ENCODE measurements around the gene PTGER2. TPM values are rescaled to one million over a fixed set of nuclear protein-coding genes. Genes with fewer than 3 reads are reported as not detected.

Gene PTGER2
- total and polyA plus RNA-seq, 2 of the 13 experiments (the other 11 are each of a cell fraction or from before 2014, with no cell fraction given): not detected

GRCh38 chr14:52363961-52364360, 49.8 kb downstream of the PTGER2 start:
- no peak for FAIRE-seq

More at GRCh38 chr14:52363961-52364360, 49.8 kb downstream of the PTGER2 start:
- DNase-seq (ENCODE audit: low spot score) (no peak), ATAC-seq (no peak)
- POLR2A ChIA-PET: no interaction called here
- no peak overlapping the region for H3K27ac ChIP-seq (ENCODE audit: extremely low read length, insufficient read depth, low read length)
- BruUV-seq (replicated peaks): no TSS peak
- intact Hi-C loops (cut with micrococcal nuclease; ENCODE audit: unreplicated experiment) (no loop called here), in situ Hi-C loops (cut with HindIII; ENCODE audit: extremely low pct_ligation_motif_present, low pct_unique_long_range_greater_than_20kb) (no loop called here)
- H3K4me2 ChIP-seq (ENCODE audit: low read depth, low read length): no peak overlapping the region
- H2AFZ ChIP-seq (ENCODE audit: low read length): no peak overlapping the region
- TF ChIP-seq RERE (CRISPR knock-in tag; IDR thresholded peaks at IDR 0.05; ENCODE audit: low read depth) (no peak), ZNF746 (CRISPR knock-in tag; IDR thresholded peaks at IDR 0.05) (no peak), HNRNPL (IDR thresholded peaks at IDR 0.05; ENCODE audit: low read depth, low read length) (no peak), HNRNPK (IDR thresholded peaks at IDR 0.05; ENCODE audit: low read depth, low read length, poor library complexity, severe bottlenecking) (no peak), FOXM1 (CRISPR knock-in tag; IDR thresholded peaks at IDR 0.05) (no peak), ZNF572 (CRISPR knock-in tag; IDR thresholded peaks at IDR 0.05) (no peak), TIGD3 (CRISPR knock-in tag; IDR thresholded peaks at IDR 0.05; ENCODE audit: borderline replicate concordance) (no peak)
- TF ChIP-seq, protein P1, sequence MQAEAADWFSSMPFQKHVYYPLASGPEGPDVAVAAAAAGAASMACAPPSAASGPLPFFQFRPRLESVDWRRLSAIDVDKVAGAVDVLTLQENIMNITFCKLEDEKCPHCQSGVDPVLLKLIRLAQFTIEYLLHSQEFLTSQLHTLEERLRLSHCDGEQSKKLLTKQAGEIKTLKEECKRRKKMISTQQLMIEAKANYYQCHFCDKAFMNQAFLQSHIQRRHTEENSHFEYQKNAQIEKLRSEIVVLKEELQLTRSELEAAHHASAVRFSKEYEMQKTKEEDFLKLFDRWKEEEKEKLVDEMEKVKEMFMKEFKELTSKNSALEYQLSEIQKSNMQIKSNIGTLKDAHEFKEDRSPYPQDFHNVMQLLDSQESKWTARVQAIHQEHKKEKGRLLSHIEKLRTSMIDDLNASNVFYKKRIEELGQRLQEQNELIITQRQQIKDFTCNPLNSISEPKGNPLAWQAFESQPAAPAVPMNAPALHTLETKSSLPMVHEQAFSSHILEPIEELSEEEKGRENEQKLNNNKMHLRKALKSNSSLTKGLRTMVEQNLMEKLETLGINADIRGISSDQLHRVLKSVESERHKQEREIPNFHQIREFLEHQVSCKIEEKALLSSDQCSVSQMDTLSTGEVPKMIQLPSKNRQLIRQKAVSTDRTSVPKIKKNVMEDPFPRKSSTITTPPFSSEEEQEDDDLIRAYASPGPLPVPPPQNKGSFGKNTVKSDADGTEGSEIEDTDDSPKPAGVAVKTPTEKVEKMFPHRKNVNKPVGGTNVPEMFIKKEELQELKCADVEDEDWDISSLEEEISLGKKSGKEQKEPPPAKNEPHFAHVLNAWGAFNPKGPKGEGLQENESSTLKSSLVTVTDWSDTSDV (CRISPR knock-in tag; IDR thresholded peaks at IDR 0.05): no peak
- TF ChIP-seq, protein P2, sequence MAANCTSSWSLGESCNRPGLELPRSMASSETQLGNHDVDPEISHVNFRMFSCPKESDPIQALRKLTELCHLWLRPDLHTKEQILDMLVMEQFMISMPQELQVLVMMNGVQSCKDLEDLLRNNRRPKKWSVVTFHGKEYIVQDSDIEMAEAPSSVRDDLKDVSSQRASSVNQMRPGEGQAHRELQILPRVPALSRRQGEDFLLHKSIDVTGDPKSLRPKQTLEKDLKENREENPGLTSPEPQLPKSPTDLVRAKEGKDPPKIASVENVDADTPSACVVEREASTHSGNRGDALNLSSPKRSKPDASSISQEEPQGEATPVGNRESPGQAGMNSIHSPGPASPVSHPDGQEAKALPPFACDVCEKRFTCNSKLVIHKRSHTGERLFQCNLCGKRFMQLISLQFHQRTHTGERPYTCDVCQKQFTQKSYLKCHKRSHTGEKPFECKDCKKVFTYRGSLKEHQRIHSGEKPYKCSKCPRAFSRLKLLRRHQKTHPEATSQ (CRISPR knock-in tag; IDR thresholded peaks at IDR 0.05; ENCODE audit: borderline replicate concordance): no peak
- TF ChIP-seq, protein P3, sequence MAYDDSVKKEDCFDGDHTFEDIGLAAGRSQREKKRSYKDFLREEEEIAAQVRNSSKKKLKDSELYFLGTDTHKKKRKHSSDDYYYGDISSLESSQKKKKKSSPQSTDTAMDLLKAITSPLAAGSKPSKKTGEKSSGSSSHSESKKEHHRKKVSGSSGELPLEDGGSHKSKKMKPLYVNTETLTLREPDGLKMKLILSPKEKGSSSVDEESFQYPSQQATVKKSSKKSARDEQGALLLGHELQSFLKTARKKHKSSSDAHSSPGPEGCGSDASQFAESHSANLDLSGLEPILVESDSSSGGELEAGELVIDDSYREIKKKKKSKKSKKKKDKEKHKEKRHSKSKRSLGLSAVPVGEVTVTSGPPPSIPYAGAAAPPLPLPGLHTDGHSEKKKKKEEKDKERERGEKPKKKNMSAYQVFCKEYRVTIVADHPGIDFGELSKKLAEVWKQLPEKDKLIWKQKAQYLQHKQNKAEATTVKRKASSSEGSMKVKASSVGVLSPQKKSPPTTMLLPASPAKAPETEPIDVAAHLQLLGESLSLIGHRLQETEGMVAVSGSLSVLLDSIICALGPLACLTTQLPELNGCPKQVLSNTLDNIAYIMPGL (CRISPR knock-in tag; IDR thresholded peaks at IDR 0.05; ENCODE audit: borderline replicate concordance in 1 of 2, low read depth in 1 of 2): no peak
- WGBS (ENCODE audit: low lambda C conversion rate): 0% methylated on average over 1 of the region's 1 CpG
- peaks cover 0 to 2% of the 10 kb centered on the region in 2 experiments; a peak in 2 of 5 replicates for H3K27me3 ChIP-seq (ENCODE audit: control insufficient read depth in 1 of 2, insufficient read depth in 2 of 2, low read length in 2 of 2)
- H3K79me2 ChIP-seq (ENCODE audit: insufficient read depth, low read length): no peaks in the 10 kb centered on the region
- H3K9me3 ChIP-seq (ENCODE audit: low read length): no peaks in the 10 kb centered on the region
- no peak overlapping the region for H3K9ac ChIP-seq (ENCODE audit: insufficient read depth, low read depth, low read length)
- H3K4me1 ChIP-seq (ENCODE audit: insufficient read depth, low read length): no peaks in the 10 kb centered on the region
- no peaks in the 10 kb centered on the region for H4K20me1 ChIP-seq (ENCODE audit: insufficient read depth, low read length)
- no peak overlapping the region for H3K4me3 ChIP-seq (replicated peaks in 1 of 3; ENCODE audit: insufficient read depth in 1 of 3, low read depth in 2 of 3, low read length in 3 of 3)
- no peaks in the 10 kb centered on the region for H3K36me3 ChIP-seq (replicated peaks in 1 of 2; ENCODE audit: control insufficient read depth in 1 of 2, insufficient read depth in 2 of 2, low read length in 2 of 2)
- CTCF ChIA-PET (ENCODE audit: low intra/inter-chr PET ratio, low total read pairs): no interaction called here
